HG02852 (cell line): ENCODE measurements around the gene CTU2.

Experiments
- ATAC-seq: cut with Tn5 transposase; IDR thresholded peaks from one replicate; pipeline ENCODE4 v1.9.1; 2021; ENCODE audit warnings: mild to moderate bottlenecking, moderate library complexity; ENCODE audit not compliant: unreplicated experiment

CTU2 gene

GRCh38 chr16:88681084-88681680, 25.1 kb upstream of the CTU2 start:
- ATAC-seq, result peak; percentile 6

- peak; percentile 74 for ATAC-seq
These were observed 24.4 kb upstream of the CTU2 start for GRCh38 chr16:88681709-88682451.

- no peak for ATAC-seq
These were observed 21.6 kb upstream of the CTU2 start for GRCh38 chr16:88684569-88685155.

GRCh38 chr16:88685156-88686061, 20.9 kb upstream of the CTU2 start:
- no peak for ATAC-seq

- ATAC-seq, result peak; percentile 4
These were observed 20.3 kb upstream of the CTU2 start for GRCh38 chr16:88686062-88686438.

- peak; percentile 52 for ATAC-seq
These were observed 19.7 kb upstream of the CTU2 start, which contains the start of gene SNAI3 for GRCh38 chr16:88686439-88687253. TSS of gene SNAI3 (minus strand) at chr16:88686507. CDS start at chr16:88686406, 101 bp downstream.

GRCh38 chr16:88687254-88687576, 19.1 kb upstream of the CTU2 start:
- no peak for ATAC-seq

GRCh38 chr16:88687676-88688012, 18.7 kb upstream of the CTU2 start:
- ATAC-seq, result no peak

- ATAC-seq, result no peak
These were observed 18.1 kb upstream of the CTU2 start for GRCh38 chr16:88688013-88688778.

GRCh38 chr16:88690341-88691128, 15.8 kb upstream of the CTU2 start:
- ATAC-seq, result no peak

GRCh38 chr16:88691129-88691813, 15.0 kb upstream of the CTU2 start:
- ATAC-seq, result no peak

- ATAC-seq, result no peak
These were observed 14.3 kb upstream of the CTU2 start for GRCh38 chr16:88691924-88692560.

- ATAC-seq, result no peak
These were observed 13.4 kb upstream of the CTU2 start for GRCh38 chr16:88692861-88693260.

- no peak for ATAC-seq
These were observed 12.7 kb upstream of the CTU2 start for GRCh38 chr16:88693420-88694177.

- no peak for ATAC-seq
These were observed 11.8 kb upstream of the CTU2 start for GRCh38 chr16:88694221-88695087.

GRCh38 chr16:88695218-88695617, 11.1 kb upstream of the CTU2 start:
- ATAC-seq, result no peak
